Measurements from ENCODE around the gene TKTL1. TPM values are rescaled to one million over a fixed set of nuclear protein-coding genes. Genes with fewer than 3 reads are reported as not detected.

The TKTL1 gene
- total RNA-seq, 5 donors from 2014 or later (not counting 1 experiment from before 2014, with no cell fraction given): 0.60 to 5.5 (median 1.3) TPM

GRCh38 chrX:154370300-154371016 is 74.9 kb downstream of the TKTL1 start:
- no peaks in the 10 kb centered on the region for H3K27me3 ChIP-seq (replicated peaks in 1 of 2; ENCODE audit: control insufficient read depth in 2 of 2, extremely low read depth in 1 of 2, insufficient read depth in 2 of 2, low read length in 1 of 2)
- 1% methylated on average over 24 of the region's 63 CpGs for WGBS (ENCODE audit: insufficient coverage)
- no peaks in the 10 kb centered on the region for H3K9me3 ChIP-seq
- POLR2A ChIA-PET: interaction anchor here (0.5 to 1.2 kb wide), 6 partner anchors 9 to 386 kb away, joined by 3 to 21 read pairs (median 4); partner anchors contain the start of genes EMD (in 1 of the 2) and SLC10A3 (in 1 of the 2)
- Mint-ChIP-seq H3K9me3 (no peaks in the 10 kb centered on the region), H3K36me3 (no peaks in the 10 kb centered on the region), H3K27me3 (no peaks in the 10 kb centered on the region), H3K4me3 (peak overlapping the region; percentile 88 to 95 (median 89)), H3K4me1 (peaks cover 26 to 36% (median 31%) of the 10 kb centered on the region in 3 donors), H3K27ac (peak overlapping the region; percentile 84 to 97)
- DNase-seq (peak in 2 of 35 experiments; percentile 31 to 34), ATAC-seq (replicated peaks in 1 of 4) (peak in 2 of 4 experiments; percentile 1)
- H3K4me1 ChIP-seq (ENCODE audit: control insufficient read depth in 1 of 2, extremely low read depth in 1 of 2, insufficient read depth in 2 of 2, low read length in 2 of 2): peaks cover 7 to 68% of the 10 kb centered on the region in 2 experiments
- peak overlapping the region; percentile 97 for H3K27ac ChIP-seq (ENCODE audit: low read length)
- CTCF ChIA-PET: interaction anchor here in 1 of 2 donors (0.6 kb wide), 2 partner anchors 140 to 226 kb away, joined by 4 to 7 read pairs; no protein-coding TSS in a partner anchor
- peaks cover 0 to 31% of the 10 kb centered on the region in 2 donors for H3K36me3 ChIP-seq (ENCODE audit: control insufficient read depth in 2 of 2, extremely low read depth in 1 of 2, insufficient read depth in 1 of 2, low read length in 1 of 2)
- peak overlapping the region; percentile 76 to 89 for H3K4me3 ChIP-seq (ENCODE audit: control insufficient read depth in 1 of 2, extremely low read depth in 1 of 2, low read length in 1 of 2)

- H3K36me3 Mint-ChIP-seq: no peaks in the 10 kb centered on the region
- CTCF ChIA-PET: interaction anchor here in 1 of 2 donors (0.6 kb wide), 2 partner anchors 139 to 225 kb away, joined by 4 to 7 read pairs; no protein-coding TSS in a partner anchor
- no peaks in the 10 kb centered on the region for H3K27me3 ChIP-seq (replicated peaks in 1 of 2; ENCODE audit: control insufficient read depth in 2 of 2, extremely low read depth in 1 of 2, insufficient read depth in 2 of 2, low read length in 1 of 2)
- POLR2A ChIA-PET: interaction anchor here in 1 of 2 donors (0.7 to 1.2 kb wide), 5 partner anchors 8 to 386 kb away, joined by 3 to 21 read pairs (median 3); partner anchors contain the start of genes EMD and SLC10A3
- peaks cover 0 to 24% of the 10 kb centered on the region in 2 donors for H3K36me3 ChIP-seq (ENCODE audit: control insufficient read depth in 2 of 2, extremely low read depth in 1 of 2, insufficient read depth in 1 of 2, low read length in 1 of 2)
- H3K9me3 Mint-ChIP-seq: no peaks in the 10 kb centered on the region
- H3K27me3 Mint-ChIP-seq: no peaks in the 10 kb centered on the region
- peak overlapping the region; percentile 82 to 84 for H3K27ac Mint-ChIP-seq
- H3K4me1 Mint-ChIP-seq: peaks cover 26 to 34% (median 31%) of the 10 kb centered on the region in 3 donors
- WGBS (ENCODE audit: insufficient coverage): 0% methylated on average over 40 of the region's 77 CpGs
- H3K9me3 ChIP-seq: no peaks in the 10 kb centered on the region
- DNase-seq (peak; percentile 80 to 93 (median 88)), ATAC-seq (replicated peaks in 1 of 4) (peak; percentile 58 to 70 (median 68))
- peaks cover 7 to 61% of the 10 kb centered on the region in 2 experiments for H3K4me1 ChIP-seq (ENCODE audit: control insufficient read depth in 1 of 2, extremely low read depth in 1 of 2, insufficient read depth in 2 of 2, low read length in 2 of 2)
- H3K27ac ChIP-seq (ENCODE audit: low read length): peak overlapping the region; percentile 73
- H3K4me3 Mint-ChIP-seq: peak overlapping the region; percentile 80 to 88 (median 83)
- H3K4me3 ChIP-seq (ENCODE audit: control insufficient read depth in 1 of 2, extremely low read depth in 1 of 2, low read length in 1 of 2): peak overlapping the region; percentile 76 to 89
Observed at GRCh38 chrX:154371017-154371788, 75.6 kb downstream of the TKTL1 start.

- H3K4me1 ChIP-seq (ENCODE audit: control insufficient read depth in 1 of 2, extremely low read depth in 1 of 2, insufficient read depth in 2 of 2, low read length in 2 of 2): peaks cover 7 to 58% of the 10 kb centered on the region in 2 experiments
- Mint-ChIP-seq H3K9me3 (no peaks in the 10 kb centered on the region), H3K36me3 (no peaks in the 10 kb centered on the region), H3K4me3 (peak overlapping the region; percentile 64 to 88 (median 83)), H3K27ac (peak overlapping the region in 1 of 2 donors; percentile 69), H3K4me1 (peaks cover 24 to 31% (median 30%) of the 10 kb centered on the region in 3 donors), H3K27me3 (no peaks in the 10 kb centered on the region)
- ATAC-seq (replicated peaks in 1 of 4) (no peak), DNase-seq (no peak)
- H3K27ac ChIP-seq (ENCODE audit: low read length): peak overlapping the region; percentile 73
- CTCF ChIA-PET: no interaction called here
- H3K36me3 ChIP-seq (ENCODE audit: control insufficient read depth in 2 of 2, extremely low read depth in 1 of 2, insufficient read depth in 1 of 2, low read length in 1 of 2): peaks cover 0 to 18% of the 10 kb centered on the region in 2 donors
- peak overlapping the region in 1 of 2 donors; percentile 60 for H3K4me3 ChIP-seq (ENCODE audit: control insufficient read depth in 1 of 2, extremely low read depth in 1 of 2, low read length in 1 of 2)
- no peaks in the 10 kb centered on the region for H3K27me3 ChIP-seq (replicated peaks in 1 of 2; ENCODE audit: control insufficient read depth in 2 of 2, extremely low read depth in 1 of 2, insufficient read depth in 2 of 2, low read length in 1 of 2)
- POLR2A ChIA-PET: no interaction called here
- 3% methylated on average over 29 of the region's 43 CpGs for WGBS (ENCODE audit: insufficient coverage)
- no peaks in the 10 kb centered on the region for H3K9me3 ChIP-seq
Observed at GRCh38 chrX:154371789-154372300, 76.2 kb downstream of the TKTL1 start.

- CTCF ChIA-PET: interaction anchor here in 1 of 2 donors (1.2 kb wide), 1 partner anchor 11 kb away, joined by 3 read pairs; no protein-coding TSS in a partner anchor
- Histone ChIP-seq H3K9me3 (no peaks in the 10 kb centered on the region), H3K4me1 (ENCODE audit: control insufficient read depth in 1 of 2, extremely low read depth in 1 of 2, insufficient read depth in 2 of 2, low read length in 2 of 2) (peaks cover 7 to 58% of the 10 kb centered on the region in 2 experiments), H3K27ac (ENCODE audit: low read length) (peak overlapping the region; percentile 73), H3K27me3 (replicated peaks in 1 of 2; ENCODE audit: control insufficient read depth in 2 of 2, extremely low read depth in 1 of 2, insufficient read depth in 2 of 2, low read length in 1 of 2) (no peaks in the 10 kb centered on the region), H3K36me3 (ENCODE audit: control insufficient read depth in 2 of 2, extremely low read depth in 1 of 2, insufficient read depth in 1 of 2, low read length in 1 of 2) (peaks cover 0 to 10% of the 10 kb centered on the region in 2 donors), H3K4me3 (ENCODE audit: control insufficient read depth in 1 of 2, extremely low read depth in 1 of 2, low read length in 1 of 2) (peak overlapping the region in 1 of 2 donors; percentile 60)
- peak overlapping the region; percentile 64 to 88 (median 72) for H3K4me3 Mint-ChIP-seq
- peak in 8 of 35 experiments; percentile 24 to 63 (median 36) for DNase-seq
- no peaks in the 10 kb centered on the region for H3K9me3 Mint-ChIP-seq
- no peaks in the 10 kb centered on the region for H3K27me3 Mint-ChIP-seq
- WGBS (ENCODE audit: insufficient coverage): 0% methylated on average over 2 of the region's 5 CpGs
- H3K27ac Mint-ChIP-seq: peak overlapping the region; percentile 69 to 83
- POLR2A ChIA-PET: interaction anchor here (0.5 to 1.4 kb wide), 2 partner anchors 11 to 120 kb away, joined by 4 to 6 read pairs; no protein-coding TSS in a partner anchor
- no peaks in the 10 kb centered on the region for H3K36me3 Mint-ChIP-seq
- H3K4me1 Mint-ChIP-seq: peaks cover 20 to 30% (median 27%) of the 10 kb centered on the region in 3 donors
- no peak for ATAC-seq (replicated peaks in 1 of 4)
Observed at GRCh38 chrX:154372612-154373022, 77.0 kb downstream of the TKTL1 start.

GRCh38 chrX:154373340-154374306 is 78.0 kb downstream of the TKTL1 start:
- Mint-ChIP-seq H3K27ac (peak overlapping the region in 1 of 2 donors; percentile 34), H3K9me3 (no peaks in the 10 kb centered on the region), H3K36me3 (no peaks in the 10 kb centered on the region), H3K4me3 (peak overlapping the region; percentile 44 to 88 (median 61)), H3K4me1 (peaks cover 11 to 24% (median 21%) of the 10 kb centered on the region in 3 donors), H3K27me3 (no peaks in the 10 kb centered on the region)
- Histone ChIP-seq H3K4me1 (ENCODE audit: control insufficient read depth in 1 of 2, extremely low read depth in 1 of 2, insufficient read depth in 2 of 2, low read length in 2 of 2) (peaks cover 7 to 54% of the 10 kb centered on the region in 2 experiments), H3K36me3 (ENCODE audit: control insufficient read depth in 2 of 2, extremely low read depth in 1 of 2, insufficient read depth in 1 of 2, low read length in 1 of 2) (peaks cover 0 to 2% of the 10 kb centered on the region in 2 donors), H3K27ac (ENCODE audit: low read length) (peak overlapping the region; percentile 73), H3K27me3 (replicated peaks in 1 of 2; ENCODE audit: control insufficient read depth in 2 of 2, extremely low read depth in 1 of 2, insufficient read depth in 2 of 2, low read length in 1 of 2) (no peaks in the 10 kb centered on the region), H3K4me3 (ENCODE audit: control insufficient read depth in 1 of 2, extremely low read depth in 1 of 2, low read length in 1 of 2) (peak overlapping the region; percentile 45 to 51), H3K9me3 (no peaks in the 10 kb centered on the region)
- peak in 2 of 35 experiments; percentile 23 to 58 for DNase-seq
- 11% methylated on average over 8 of the region's 23 CpGs for WGBS (ENCODE audit: insufficient coverage)
- ATAC-seq (replicated peaks in 1 of 4): no peak
- CTCF ChIA-PET: interaction anchor here (0.6 to 1.2 kb wide), 2 partner anchors 10 to 47 kb away, joined by 3 read pairs; no protein-coding TSS in a partner anchor
- POLR2A ChIA-PET: interaction anchor here (0.5 to 1.4 kb wide), 3 partner anchors 10 to 119 kb away, joined by 3 to 6 read pairs (median 4); no protein-coding TSS in a partner anchor
